SK-N-SH (cell line): Measurements from ENCODE around the gene ZBTB8OS. TPM values are rescaled to one million over a fixed set of nuclear protein-coding genes. Genes with fewer than 3 reads are reported as not detected.

Source experiments
- CTCF ChIA-PET: fragments of 300-600, 350-600 bp; formaldehyde crosslinking; extraction: SDS; loops from one replicate; lab custom pipeline; 2021; lab: Yijun Ruan, JAX
- POLR2A ChIA-PET: fragments of 350-600 bp; sonication (Branson Sonifier 250); formaldehyde crosslinking; extraction: SDS; loops from one replicate; lab custom pipeline; 2020; ENCODE audit warnings: antibody characterized with exemption, inconsistent platforms; lab: Yijun Ruan, JAX
- DNase-seq: peaks from one replicate; pipeline ENCODE4 v3.0.0; 2012
- H2AFZ ChIP-seq: fragments of 200-600 bp; sonication (generic); 2 replicates; pipeline ENCODE4 v1.8.1; 2016; ENCODE audit warnings: antibody characterized with exemption, mild to moderate bottlenecking, low read depth
- H3F3A ChIP-seq: fragments of 200-600 bp; sonication (generic); replicated peaks from 2 replicates; pipeline ENCODE3; 2016; ENCODE audit warnings: antibody characterized with exemption, mild to moderate bottlenecking; ENCODE audit not compliant: insufficient read depth
- H3K27ac ChIP-seq, 2 experiments: fragments of 200-500 bp in 1 of 2; fragments of 200-600 bp in 1 of 2; sonication (Bioruptor generic) in 1 of 2; sonication (generic), shearing (Covaris generic) in 1 of 2; 2 replicates each; pipeline versions ENCODE4 v1.5.1 to v1.6.1; 2014 to 2016; ENCODE audit warnings: low read depth in 2 of 2, inconsistent platforms in 1 of 2, low read length in 1 of 2, mild to moderate bottlenecking in 1 of 2, mixed read lengths in 1 of 2
- H3K27me3 ChIP-seq: fragments of 200-600 bp; sonication (generic), shearing (Covaris generic); 2 replicates; pipeline ENCODE4 v1.6.1; 2016; ENCODE audit warnings: mixed run types; ENCODE audit not compliant: insufficient read depth
- H3K36me3 ChIP-seq, 2 experiments: fragments of 200-500 bp in 1 of 2; fragments of 200-600 bp in 1 of 2; sonication (Bioruptor generic) in 1 of 2; sonication (generic) in 1 of 2; replicated peaks in 1 of 2; 2 replicates each; pipeline versions ENCODE3 to v1.5.1; 2014 to 2016; ENCODE audit warnings: low read length in 1 of 2, mild to moderate bottlenecking in 1 of 2; ENCODE audit not compliant: insufficient read depth in 2 of 2, control insufficient read depth in 1 of 2
- H3K4me1 ChIP-seq, 2 experiments: fragments of 200-500 bp in 1 of 2; fragments of 200-600 bp in 1 of 2; sonication (Bioruptor generic) in 1 of 2; sonication (generic), shearing (Covaris generic) in 1 of 2; 2 replicates each; pipeline versions ENCODE4 v1.5.1 to v1.6.1; 2014 to 2016; ENCODE audit warnings: low read depth in 1 of 2, low read length in 1 of 2, mixed run types in 1 of 2; ENCODE audit not compliant: insufficient read depth in 2 of 2, control insufficient read depth in 1 of 2
- H3K4me2 ChIP-seq: fragments of 200-600 bp; sonication (generic), shearing (Covaris generic); 2 replicates; pipeline ENCODE4 v1.6.1; 2017; ENCODE audit warnings: mixed run types
- H3K4me3 ChIP-seq, 2 experiments: fragments of 200-500 bp in 1 of 2; fragments of 200-600 bp in 1 of 2; sonication (Bioruptor generic) in 1 of 2; sonication (generic), shearing (Covaris generic) in 1 of 2; 2 replicates each; pipeline versions ENCODE4 v1.5.1 to v1.8.1; 2014 to 2016; ENCODE audit warnings: low read depth in 2 of 2, inconsistent platforms in 1 of 2, low read length in 1 of 2, mild to moderate bottlenecking in 1 of 2, mixed read lengths in 1 of 2, moderate library complexity in 1 of 2
- H3K79me2 ChIP-seq: fragments of 200-600 bp; sonication (generic); 2 replicates; pipeline ENCODE4 v1.8.1; 2017; ENCODE audit warnings: mild to moderate bottlenecking; ENCODE audit not compliant: insufficient read depth
- H3K9ac ChIP-seq: fragments of 200-600 bp; sonication (generic); 2 replicates; pipeline ENCODE4 v1.6.1; 2017; ENCODE audit warnings: mixed run types
- H3K9me2 ChIP-seq: fragments of 200-600 bp; sonication (generic); 2 replicates; pipeline ENCODE4 v1.6.1; 2017; ENCODE audit warnings: mixed run types
- H3K9me3 ChIP-seq: fragments of 200-600 bp; sonication (generic); 2 replicates; pipeline ENCODE4 v1.6.1; 2017; ENCODE audit warnings: mixed run types, mild to moderate bottlenecking, moderate library complexity
- H4K20me1 ChIP-seq: fragments of 200-600 bp; sonication (generic); 2 replicates; pipeline ENCODE4 v1.6.1; 2017; ENCODE audit warnings: mild to moderate bottlenecking, mixed run types; ENCODE audit not compliant: insufficient read depth
- CHD2 ChIP-seq: fragments of 150-350 bp; IDR thresholded peaks from 2 replicates; pipeline ENCODE4 v1.6.1; 2018; ENCODE audit warnings: low read length; ENCODE audit not compliant: partially characterized antibody
- ELF1 ChIP-seq: IDR thresholded peaks from 2 replicates; pipeline ENCODE4 v1.4.0; 2012
- EZH2phosphoT487 ChIP-seq: fragments of 200-600 bp; sonication (generic); IDR thresholded peaks from 2 replicates; pipeline ENCODE4 v1.6.1; 2017; ENCODE audit warnings: low read depth, mixed run types, mild to moderate bottlenecking, antibody characterized with exemption, moderate library complexity, borderline replicate concordance
- FOXJ3 ChIP-seq: sonication (generic); formaldehyde crosslinking; IDR thresholded peaks from 2 replicates; pipeline ENCODE4 v1.5.1; 2020; ENCODE audit warnings: mild to moderate bottlenecking, missing genetic modification reagents
- NRF1 ChIP-seq: IDR thresholded peaks from 2 replicates; pipeline ENCODE4 v1.6.1; 2012; ENCODE audit warnings: low read depth, mild to moderate bottlenecking, low read length
- POLR2AphosphoS5 ChIP-seq: IDR thresholded peaks from 2 replicates; pipeline ENCODE4 v1.6.1; 2012; ENCODE audit warnings: low read depth, low read length
- REST ChIP-seq: IDR thresholded peaks from 2 replicates; pipeline ENCODE4 v1.6.1; 2012; ENCODE audit warnings: mild to moderate bottlenecking, low read depth, low read length, moderate library complexity
- RFX5 ChIP-seq: IDR thresholded peaks from 2 replicates; pipeline ENCODE4 v1.6.1; 2012; ENCODE audit warnings: mild to moderate bottlenecking, improper control_type of control experiment, low read length
- RXRA ChIP-seq: IDR thresholded peaks from 2 replicates; pipeline ENCODE4 v1.4.0; 2012; ENCODE audit warnings: low read depth, mild to moderate bottlenecking, borderline replicate concordance
- YY1 ChIP-seq: IDR thresholded peaks from 2 replicates; pipeline ENCODE4 v1.4.0; 2012; ENCODE audit warnings: low read depth, mild to moderate bottlenecking
- WGBS: methylation state at CpG from one replicate; pipeline ENCODE4 v1.1.6; 2017; ENCODE audit warnings: low lambda C conversion rate; 5-methylcytosine and 5-hydroxymethylcytosine counted together
- polyA plus RNA-seq, 3 experiments: library from polyadenylated mRNA; depleted of rRNA; stranded (reverse); fragments of >200 nt; gene quantifications; 2 replicates each; pipeline ENCODE4 v1.2.3, GENCODE V29; 2012
- small RNA-seq, 7 experiments: library from RNA; depleted of rRNA; stranded (forward); fragments of <200 nt; gene quantifications; one replicate each; pipeline ENCODE3, GENCODE V24; 2012
- TF ChIP-seq, protein P1 (sequence below): fragments of 200-600 bp; sonication (generic); IDR thresholded peaks from 2 replicates; pipeline ENCODE4 v1.6.1; 2017; ENCODE audit warnings: antibody characterized with exemption, mild to moderate bottlenecking, moderate library complexity

ZBTB8OS gene
- polyA plus RNA-seq, 1 of the 3 experiments (the other 2 are of a cell fraction), result 59.2 TPM

- ChIA-PET CTCF (no interaction called here), POLR2A (no interaction called here)
- no peaks in the 10 kb centered on the region for H3F3A ChIP-seq
- H3K9me3 ChIP-seq, result no peaks in the 10 kb centered on the region
- TF ChIP-seq RFX5, result no peak
- no peak for TF ChIP-seq POLR2AphosphoS5
- no peak for TF ChIP-seq FOXJ3 (CRISPR knock-in tag)
- no peak for TF ChIP-seq CHD2
- no peak for TF ChIP-seq RXRA
- TF ChIP-seq EZH2phosphoT487, result no peak
- TF ChIP-seq, protein P1, sequence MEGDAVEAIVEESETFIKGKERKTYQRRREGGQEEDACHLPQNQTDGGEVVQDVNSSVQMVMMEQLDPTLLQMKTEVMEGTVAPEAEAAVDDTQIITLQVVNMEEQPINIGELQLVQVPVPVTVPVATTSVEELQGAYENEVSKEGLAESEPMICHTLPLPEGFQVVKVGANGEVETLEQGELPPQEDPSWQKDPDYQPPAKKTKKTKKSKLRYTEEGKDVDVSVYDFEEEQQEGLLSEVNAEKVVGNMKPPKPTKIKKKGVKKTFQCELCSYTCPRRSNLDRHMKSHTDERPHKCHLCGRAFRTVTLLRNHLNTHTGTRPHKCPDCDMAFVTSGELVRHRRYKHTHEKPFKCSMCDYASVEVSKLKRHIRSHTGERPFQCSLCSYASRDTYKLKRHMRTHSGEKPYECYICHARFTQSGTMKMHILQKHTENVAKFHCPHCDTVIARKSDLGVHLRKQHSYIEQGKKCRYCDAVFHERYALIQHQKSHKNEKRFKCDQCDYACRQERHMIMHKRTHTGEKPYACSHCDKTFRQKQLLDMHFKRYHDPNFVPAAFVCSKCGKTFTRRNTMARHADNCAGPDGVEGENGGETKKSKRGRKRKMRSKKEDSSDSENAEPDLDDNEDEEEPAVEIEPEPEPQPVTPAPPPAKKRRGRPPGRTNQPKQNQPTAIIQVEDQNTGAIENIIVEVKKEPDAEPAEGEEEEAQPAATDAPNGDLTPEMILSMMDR, result no peak
- no peak for TF ChIP-seq ELF1
- TF ChIP-seq NRF1, result no peak
- no peak for TF ChIP-seq YY1
- no peak for TF ChIP-seq REST
- no peak for DNase-seq
- no peak overlapping the region for H3K27ac ChIP-seq
- H3K9ac ChIP-seq, result no peak overlapping the region
- H4K20me1 ChIP-seq, result no peaks in the 10 kb centered on the region
- H3K4me3 ChIP-seq, result no peak overlapping the region
- H3K4me2 ChIP-seq, result no peak overlapping the region
- no peaks in the 10 kb centered on the region for H3K9me2 ChIP-seq
- no peaks in the 10 kb centered on the region for H3K4me1 ChIP-seq
- no peaks in the 10 kb centered on the region for H3K79me2 ChIP-seq
- no peaks in the 10 kb centered on the region for H3K27me3 ChIP-seq
- WGBS, result 84% methylated on average over 10 of the region's 10 CpGs
- H2AFZ ChIP-seq, result no peak overlapping the region
- H3K36me3 ChIP-seq, result peaks cover 0 to 4% of the 10 kb centered on the region in 2 experiments
Observed at GRCh38 chr1:32580348-32581017, 69.9 kb downstream of the ZBTB8OS start.

Small RNA genes within 50 kb of the gene (small RNA-seq; reads per million reads assigned to genes)
- 0 reads per million in 7 experiments for gene RF00019

Other genes starting within 250 kb of the ZBTB8OS start
- 0.08 and 0.16 TPM in 2 replicates for gene ZBTB8B, start 185.5 kb downstream of the ZBTB8OS start, polyA plus RNA-seq (2012; rRNA removed)
- 1.3 and 1.9 TPM in 2 replicates for gene ZBTB8A, start 111.1 kb downstream of the ZBTB8OS start, polyA plus RNA-seq (2012; rRNA removed)
- gene RBBP4, start 658 bp upstream of the ZBTB8OS start, polyA plus RNA-seq (2012; rRNA removed), result 107 and 108 TPM in 2 replicates
- 25.6 and 32.0 TPM in 2 replicates for gene SYNC, start 52.2 kb upstream of the ZBTB8OS start, polyA plus RNA-seq (2012; rRNA removed)
- 31.9 and 46.3 TPM in 2 replicates for gene YARS1, start 166.8 kb upstream of the ZBTB8OS start, polyA plus RNA-seq (2012; rRNA removed)
- gene S100PBP, start 167.1 kb upstream of the ZBTB8OS start, polyA plus RNA-seq (2012; rRNA removed), result 13.2 and 19.2 TPM in 2 replicates
- gene FNDC5, start 220.4 kb upstream of the ZBTB8OS start, polyA plus RNA-seq (2012; rRNA removed), result 0.59 and 0.94 TPM in 2 replicates
- not detected in 2 replicates for gene HPCA, start 235.9 kb upstream of the ZBTB8OS start, polyA plus RNA-seq (2012; rRNA removed)